Measurements from ENCODE around the gene RPL10L. TPM values are rescaled to one million over a fixed set of nuclear protein-coding genes. Genes with fewer than 3 reads are reported as not detected.

The RPL10L gene
- total RNA-seq, 4 donors from 2014 or later = not detected

DNA sequence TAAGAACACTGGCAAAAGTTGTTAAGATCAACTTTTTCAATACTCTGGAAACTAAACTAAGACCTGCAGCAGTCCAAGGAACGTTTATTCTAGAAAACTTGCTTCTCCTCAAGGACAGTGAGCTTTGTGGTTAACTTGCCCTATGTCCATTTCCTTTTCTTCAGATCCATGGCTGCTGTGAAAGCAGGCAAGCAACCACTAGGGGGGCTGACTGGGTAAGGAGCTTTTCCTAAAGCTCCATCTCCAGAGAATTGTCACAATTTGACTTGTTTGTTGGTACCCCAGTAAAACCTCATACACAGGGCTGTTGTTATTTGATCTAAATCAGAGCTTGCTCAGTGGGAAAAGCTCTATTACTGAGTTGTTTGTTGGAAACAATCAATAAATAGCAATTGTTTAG, 10.1 kb upstream of the RPL10L start:
- 16 to 20% methylated on average over 1 of the region's 1 CpG for WGBS, 2 donors
- intact Hi-C loops (cut with DNase I) = no loop called here

DNA sequence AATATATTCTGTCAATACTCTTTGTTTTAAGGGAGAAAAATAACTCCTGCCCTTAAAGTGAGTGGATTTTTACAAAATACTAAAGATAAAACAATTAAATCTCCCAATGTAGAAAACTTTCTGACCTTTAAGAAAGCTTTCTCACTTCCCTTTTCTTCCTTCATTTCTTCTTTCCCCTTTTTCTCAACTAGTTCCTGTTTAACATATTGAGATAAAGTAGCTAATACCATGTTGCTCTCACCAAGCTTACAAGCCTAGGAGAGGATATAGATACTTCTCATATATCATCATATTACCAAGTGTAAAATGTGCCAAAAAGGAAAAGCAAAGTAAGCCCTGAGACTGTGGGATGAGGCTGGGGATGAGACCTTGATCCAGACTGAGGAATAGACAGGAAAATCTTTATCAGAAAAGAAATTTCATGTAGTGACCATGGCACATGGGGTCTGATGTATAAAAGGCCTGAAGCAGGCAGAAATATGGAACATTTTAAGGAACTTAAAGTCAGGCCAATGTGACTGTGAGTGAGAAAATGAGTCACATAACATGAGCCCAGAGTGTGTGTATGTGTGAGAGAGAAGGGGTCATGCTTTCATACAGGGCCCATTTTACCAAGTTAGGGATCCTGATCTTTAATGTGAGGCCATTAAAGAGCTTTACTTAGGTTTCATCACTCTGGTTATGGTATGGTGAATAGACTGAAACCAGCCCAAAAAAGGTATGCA, 1.6 kb upstream of the RPL10L start:
- DNase-seq = no peak
- Histone ChIP-seq H3K4me3 (no peak overlapping the region), H3K27me3 (no peaks in the 10 kb centered on the region), H3K27ac (no peak overlapping the region), H3K9me3 (peaks cover 0 to 6% (median 0%) of the 10 kb centered on the region in 3 donors), H3K36me3 (no peaks in the 10 kb centered on the region), H3K4me1 (no peaks in the 10 kb centered on the region)
- TF ChIP-seq POLR2A (IDR thresholded peaks at IDR 0.05) = no peak
- TF ChIP-seq, protein P1, sequence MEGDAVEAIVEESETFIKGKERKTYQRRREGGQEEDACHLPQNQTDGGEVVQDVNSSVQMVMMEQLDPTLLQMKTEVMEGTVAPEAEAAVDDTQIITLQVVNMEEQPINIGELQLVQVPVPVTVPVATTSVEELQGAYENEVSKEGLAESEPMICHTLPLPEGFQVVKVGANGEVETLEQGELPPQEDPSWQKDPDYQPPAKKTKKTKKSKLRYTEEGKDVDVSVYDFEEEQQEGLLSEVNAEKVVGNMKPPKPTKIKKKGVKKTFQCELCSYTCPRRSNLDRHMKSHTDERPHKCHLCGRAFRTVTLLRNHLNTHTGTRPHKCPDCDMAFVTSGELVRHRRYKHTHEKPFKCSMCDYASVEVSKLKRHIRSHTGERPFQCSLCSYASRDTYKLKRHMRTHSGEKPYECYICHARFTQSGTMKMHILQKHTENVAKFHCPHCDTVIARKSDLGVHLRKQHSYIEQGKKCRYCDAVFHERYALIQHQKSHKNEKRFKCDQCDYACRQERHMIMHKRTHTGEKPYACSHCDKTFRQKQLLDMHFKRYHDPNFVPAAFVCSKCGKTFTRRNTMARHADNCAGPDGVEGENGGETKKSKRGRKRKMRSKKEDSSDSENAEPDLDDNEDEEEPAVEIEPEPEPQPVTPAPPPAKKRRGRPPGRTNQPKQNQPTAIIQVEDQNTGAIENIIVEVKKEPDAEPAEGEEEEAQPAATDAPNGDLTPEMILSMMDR (IDR thresholded peaks at IDR 0.05) = no peak
- intact Hi-C loops (cut with DNase I) = no loop called here

More for the DNA sequence above, 10.1 kb upstream of the RPL10L start:
- Histone ChIP-seq H3K36me3 (no peaks in the 10 kb centered on the region), H3K4me1 (no peaks in the 10 kb centered on the region), H3K9me3 (peaks cover 0 to 7% (median 3%) of the 10 kb centered on the region in 3 donors), H3K27me3 (no peaks in the 10 kb centered on the region), H3K27ac (no peak overlapping the region), H3K4me3 (no peak overlapping the region)
- DNase-seq = no peak
- no peak for TF ChIP-seq POLR2A (IDR thresholded peaks at IDR 0.05)
- TF ChIP-seq, protein P1 (IDR thresholded peaks at IDR 0.05) = no peak

DNA sequence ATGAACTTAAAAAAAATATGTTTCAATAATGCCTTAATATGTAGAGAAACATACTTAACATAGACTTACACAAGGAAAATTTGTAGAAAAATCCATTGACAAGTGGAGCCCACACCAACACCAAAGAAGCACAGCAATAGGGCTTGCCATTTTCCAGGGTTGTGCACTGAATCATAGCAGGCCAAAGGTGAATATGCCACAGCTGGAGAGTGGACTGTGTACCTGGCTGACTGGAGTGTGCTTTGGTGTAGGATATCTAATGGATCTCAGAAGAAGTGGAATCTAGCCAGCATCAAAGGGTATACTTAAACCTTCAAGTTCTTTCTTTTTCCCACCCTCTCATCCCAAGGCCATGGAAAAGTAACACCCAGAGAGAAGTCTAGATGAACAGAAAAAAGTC, 4.8 kb downstream of the RPL10L start:
- TF ChIP-seq, protein P1 (IDR thresholded peaks at IDR 0.05) = no peak
- TF ChIP-seq POLR2A (IDR thresholded peaks at IDR 0.05) = no peak
- Histone ChIP-seq H3K9me3 (peaks cover 0 to 6% (median 0%) of the 10 kb centered on the region in 3 donors), H3K27me3 (no peaks in the 10 kb centered on the region), H3K36me3 (no peaks in the 10 kb centered on the region), H3K27ac (no peak overlapping the region), H3K4me1 (no peaks in the 10 kb centered on the region), H3K4me3 (no peak overlapping the region)
- no peak for DNase-seq
- intact Hi-C loops (cut with DNase I) = no loop called here

DNA sequence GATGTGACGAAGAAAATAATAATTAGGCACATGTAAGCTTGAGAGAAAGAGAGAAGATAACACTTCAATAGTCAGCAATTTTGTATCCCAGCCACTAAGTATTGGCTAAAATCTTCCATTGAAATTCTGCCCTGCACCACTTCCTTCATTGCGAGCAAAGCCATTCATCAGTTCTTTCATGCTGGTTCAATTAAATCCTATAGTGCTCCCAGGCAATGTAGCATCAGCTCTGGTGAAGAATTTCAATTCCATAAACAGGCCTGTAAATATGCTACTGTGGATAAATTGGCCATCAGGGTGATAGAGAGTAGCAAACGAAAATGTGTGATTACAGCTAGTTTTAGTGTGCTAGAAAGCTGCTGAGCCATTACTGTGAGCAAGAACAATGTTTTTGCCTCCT, 24.7 kb downstream of the RPL10L start:
- H3K9me3 ChIP-seq = no peaks in the 10 kb centered on the region
- intact Hi-C loops (cut with DNase I) = no loop called here
- WGBS, 2 donors = 54 to 55% methylated on average over 3 of the region's 3 CpGs
- H3K4me3 ChIP-seq = no peak overlapping the region
- DNase-seq = no peak
- no peaks in the 10 kb centered on the region for H3K27me3 ChIP-seq
- no peaks in the 10 kb centered on the region for H3K4me1 ChIP-seq
- TF ChIP-seq, protein P1 (IDR thresholded peaks at IDR 0.05) = no peak
- TF ChIP-seq POLR2A (IDR thresholded peaks at IDR 0.05) = no peak
- no peak overlapping the region for H3K27ac ChIP-seq
- H3K36me3 ChIP-seq = no peaks in the 10 kb centered on the region
